AG08396 (cell line): ENCODE measurements around the gene XRCC5.
"Not testable (repeated sequence)": the region's sequence is repeated elsewhere in the genome, so short reads cannot be mapped to it uniquely, and the experiment has no call there.

Experiments
- DNase-seq: peaks from one replicate; pipeline ENCODE4 v3.0.0; 2012; ENCODE audit warnings: low spot score, mixed read lengths

XRCC5 gene

DNA sequence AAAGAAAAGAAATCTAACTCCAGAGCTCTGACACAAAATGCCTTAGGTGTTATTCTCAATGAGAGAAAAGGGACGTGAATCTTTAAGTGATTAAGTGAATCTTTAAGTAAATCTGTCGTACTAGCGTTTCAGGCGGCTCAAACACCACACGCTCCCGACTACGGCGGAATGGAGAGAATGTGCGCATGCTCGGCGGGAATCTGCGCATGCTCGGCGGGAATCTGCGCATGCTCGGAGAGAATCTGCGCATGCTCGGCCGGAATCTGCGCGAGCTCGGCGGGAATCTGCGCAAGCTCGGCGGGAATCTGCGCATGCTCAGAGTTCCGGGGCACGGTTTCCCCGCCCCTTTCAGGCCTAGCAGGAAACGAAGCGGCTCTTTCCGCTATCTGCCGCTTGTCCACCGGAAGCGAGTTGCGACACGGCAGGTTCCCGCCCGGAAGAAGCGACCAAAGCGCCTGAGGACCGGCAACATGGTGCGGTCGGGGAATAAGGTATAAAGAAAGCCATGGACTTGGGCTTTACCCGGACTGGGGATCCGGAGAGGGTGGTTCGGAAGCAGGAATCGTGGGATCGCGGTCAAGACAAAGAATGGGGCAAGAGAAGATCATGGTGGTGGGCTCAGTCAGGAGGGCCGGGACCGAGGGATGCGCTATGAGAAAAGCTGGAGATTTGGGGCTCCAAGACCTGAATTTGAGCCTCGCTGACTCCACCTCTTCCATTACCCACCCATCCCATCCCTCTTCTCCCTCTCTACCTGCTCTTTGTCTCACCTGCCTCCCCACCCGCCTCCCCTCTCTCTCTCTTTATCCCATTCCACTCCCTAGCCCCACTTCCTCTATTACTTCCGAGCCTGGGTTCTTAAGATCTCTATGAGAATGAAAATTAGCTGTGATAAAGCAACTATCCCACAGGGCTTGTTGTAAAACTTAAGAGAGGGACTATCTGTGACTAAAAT lies at the start of gene XRCC5:
TSS of gene XRCC5 (plus strand) at position 382 of the 955 bp plus-strand sequence. CDS start at position 471, 89 bp downstream.
- DNase-seq = peak; percentile 94

DNA sequence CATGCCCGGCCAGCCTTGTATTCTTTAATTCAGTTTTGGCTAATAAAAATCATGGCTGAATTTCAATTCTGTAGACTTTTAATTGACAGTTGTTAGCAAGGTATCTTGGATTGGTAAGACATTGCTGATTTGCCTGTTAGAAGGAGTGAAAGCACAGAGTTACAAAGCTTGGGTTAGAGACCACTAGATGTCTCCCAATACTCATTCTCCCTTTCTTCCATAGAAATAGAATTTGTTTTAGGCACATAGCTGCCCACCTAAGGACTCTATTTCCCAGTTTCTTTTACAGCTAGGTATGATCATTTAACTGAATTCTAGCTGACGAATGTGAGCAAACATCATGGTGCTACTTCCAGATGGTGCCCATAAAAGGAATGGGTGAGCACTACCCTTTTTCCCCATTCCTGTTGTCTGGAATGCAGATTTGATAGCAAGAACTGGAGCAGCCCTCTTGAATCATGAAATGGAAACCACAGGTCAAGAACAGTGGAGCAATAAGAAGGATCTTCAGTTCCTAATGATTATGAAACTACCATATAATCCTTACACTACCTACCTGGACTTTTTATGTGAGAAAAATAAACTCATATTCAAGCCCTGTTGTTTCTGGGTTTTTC lies 45.0 kb upstream of the XRCC5 start:
- DNase-seq = no peak

DNA sequence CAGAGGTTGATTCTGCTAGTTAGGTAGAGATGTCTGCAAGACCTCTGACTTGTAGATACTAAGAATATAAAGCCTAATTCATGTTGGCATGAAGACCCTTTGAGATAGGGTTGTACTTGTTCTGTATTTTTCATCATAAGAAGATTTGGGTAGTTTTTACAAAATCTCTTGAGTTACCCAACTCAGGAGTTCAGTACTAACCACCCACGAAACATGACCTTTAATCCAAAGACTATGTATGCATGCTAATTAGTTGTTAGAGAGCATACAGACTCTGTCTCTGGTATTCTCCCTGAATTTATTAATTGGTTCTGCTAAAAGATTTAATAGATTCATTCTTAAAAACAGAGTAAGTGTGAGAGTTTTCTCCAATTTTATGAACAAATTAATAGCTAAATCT lies 44.5 kb upstream of the XRCC5 start:
- DNase-seq = no peak

DNA sequence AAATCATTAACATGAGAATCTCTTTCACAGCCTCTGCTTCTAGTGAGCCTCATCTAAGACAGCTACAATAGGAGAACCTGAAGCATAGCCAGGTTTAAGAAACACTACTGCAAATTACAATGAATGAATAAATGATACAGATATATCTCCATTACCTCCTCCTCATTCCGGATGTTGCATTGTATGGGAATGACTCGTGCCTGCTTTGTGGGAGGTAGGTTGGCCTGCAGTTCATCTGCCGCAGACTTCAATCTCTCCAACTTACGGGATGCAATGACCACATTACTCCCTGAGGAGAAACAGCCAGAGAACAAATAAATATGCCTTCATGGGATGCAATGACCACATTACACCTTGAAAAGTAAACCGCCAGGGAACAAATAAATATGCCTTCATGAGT lies 42.9 kb upstream of the XRCC5 start:
- DNase-seq = peak; percentile 22

DNA sequence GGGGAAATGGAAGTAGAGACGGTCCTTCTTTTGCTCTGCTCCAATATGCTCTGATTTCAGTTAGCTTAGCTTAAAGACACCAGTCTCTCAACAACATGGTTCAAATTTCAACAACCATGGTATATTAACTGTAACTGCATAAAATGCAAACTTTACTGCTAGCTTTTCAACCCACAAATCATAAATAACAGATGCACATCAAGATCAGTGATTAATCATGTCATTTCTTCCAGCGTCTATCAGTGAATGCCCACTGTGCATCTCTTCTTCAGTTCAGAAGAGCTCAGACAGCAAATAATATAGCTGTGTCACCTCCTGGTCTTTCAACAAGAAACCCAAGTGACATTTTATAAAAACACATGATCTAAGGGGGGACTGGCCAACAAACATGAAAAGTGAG lies 40.1 kb upstream of the XRCC5 start:
- DNase-seq = no peak

DNA sequence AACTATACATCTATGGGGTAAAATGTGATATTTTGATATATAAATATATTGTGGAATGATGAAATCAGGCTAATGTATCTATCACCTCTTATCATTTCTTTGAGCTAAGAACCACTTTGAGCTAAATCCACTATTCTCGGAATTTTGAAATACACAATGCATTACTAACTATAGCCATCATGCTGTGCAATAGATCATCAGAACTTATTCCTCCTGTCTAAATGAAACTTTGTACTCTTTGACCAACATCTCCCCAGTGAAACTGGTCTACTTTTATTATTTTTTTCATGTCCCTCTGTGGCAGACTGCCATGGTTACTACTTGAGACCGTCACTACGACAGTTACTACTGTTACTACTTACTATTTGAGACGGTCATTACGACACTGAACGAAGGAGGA lies 39.0 kb upstream of the XRCC5 start:
- DNase-seq = no peak

DNA sequence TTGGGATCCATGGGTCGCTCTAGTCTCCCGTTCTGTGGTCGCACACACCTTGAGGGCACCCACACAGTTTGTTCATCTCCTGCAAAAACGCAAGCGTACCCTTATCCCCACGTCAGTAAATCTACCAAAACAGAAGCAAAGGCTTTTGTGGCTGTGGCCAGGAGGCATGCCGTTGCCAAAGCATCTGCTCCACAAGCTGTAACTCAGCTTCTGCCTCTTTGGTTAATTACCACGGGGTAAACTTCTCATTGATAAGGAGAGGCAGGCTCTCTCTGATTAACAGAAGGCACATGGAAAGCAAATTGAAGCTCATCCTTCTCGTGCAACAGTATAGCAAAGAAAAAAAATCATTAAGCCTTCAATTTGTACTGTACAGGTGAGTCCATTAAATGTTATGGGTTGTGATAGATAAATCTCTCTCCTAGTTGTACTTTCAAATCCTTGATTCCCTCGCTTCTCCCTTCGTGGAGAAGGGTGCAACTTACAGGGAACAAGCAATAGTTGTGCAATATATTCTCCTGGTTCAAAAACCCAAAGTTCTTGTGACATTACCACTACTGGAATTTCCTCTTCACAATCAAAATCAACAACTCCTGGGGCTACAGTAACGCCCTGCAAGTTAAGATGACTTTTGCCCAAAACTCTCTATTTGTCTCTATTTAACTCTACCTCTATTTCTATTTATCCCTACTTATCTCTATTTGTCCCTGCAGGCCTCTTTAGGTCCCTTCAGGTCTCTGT lies 37.9 kb upstream of the XRCC5 start:
- no peak for DNase-seq

DNA sequence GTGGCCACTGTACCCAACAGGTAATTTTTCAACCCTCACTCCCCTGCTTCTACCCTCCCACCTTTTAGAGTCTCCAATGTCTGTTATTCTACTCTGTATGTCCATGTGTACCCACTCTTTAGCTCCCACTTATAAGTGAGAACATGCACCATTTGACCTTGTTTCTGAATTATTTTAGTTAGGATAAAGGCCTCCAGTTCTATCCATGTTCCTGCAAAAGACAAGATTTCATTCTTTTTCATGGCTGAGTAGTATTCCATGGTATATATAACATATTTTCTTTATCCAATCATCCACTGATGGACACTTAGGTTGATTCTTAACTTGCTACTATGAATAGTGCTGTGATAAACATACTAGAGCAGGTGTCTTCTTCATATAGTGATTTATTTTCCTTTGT lies 36.7 kb upstream of the XRCC5 start:
- no peak for DNase-seq

DNA sequence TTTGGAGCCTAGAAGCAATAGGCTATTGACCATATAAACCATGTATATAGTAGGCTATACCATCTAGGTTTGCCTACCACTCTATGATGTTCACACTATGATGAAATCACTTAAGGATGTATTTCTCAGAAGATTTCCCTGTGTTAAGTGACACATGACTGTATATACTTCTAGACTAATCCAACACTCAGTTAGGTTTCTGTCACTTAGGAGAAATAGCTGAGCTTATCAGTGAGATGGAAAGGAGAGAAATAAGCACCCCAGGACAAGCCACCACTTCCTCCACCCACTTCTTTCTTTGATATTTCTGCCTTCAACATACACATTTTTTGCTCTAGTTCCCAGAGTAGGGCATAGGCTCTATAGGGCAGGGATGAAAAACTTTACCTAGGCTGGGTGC lies 35.4 kb upstream of the XRCC5 start:
- DNase-seq = no peak

DNA sequence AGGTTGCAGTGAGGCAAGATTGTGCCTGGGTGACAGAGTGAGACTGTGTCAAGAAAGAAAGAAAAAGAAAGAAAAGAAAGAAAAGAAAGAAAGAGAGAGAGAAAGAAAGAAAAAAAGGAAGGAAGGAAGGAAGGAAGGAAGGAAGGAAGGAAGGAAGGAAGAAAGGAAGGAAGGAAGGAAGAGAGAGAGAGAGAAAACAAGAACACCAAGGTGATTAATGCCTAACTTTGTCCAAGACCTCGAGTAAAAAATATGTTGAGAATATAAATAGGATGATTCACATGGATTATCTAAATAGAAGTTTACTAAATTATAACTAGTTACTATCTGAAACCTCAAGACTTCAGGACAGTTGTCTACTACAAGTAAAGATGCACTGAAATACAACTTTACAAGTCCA lies 34.8 kb upstream of the XRCC5 start:
- no peak for DNase-seq

DNA sequence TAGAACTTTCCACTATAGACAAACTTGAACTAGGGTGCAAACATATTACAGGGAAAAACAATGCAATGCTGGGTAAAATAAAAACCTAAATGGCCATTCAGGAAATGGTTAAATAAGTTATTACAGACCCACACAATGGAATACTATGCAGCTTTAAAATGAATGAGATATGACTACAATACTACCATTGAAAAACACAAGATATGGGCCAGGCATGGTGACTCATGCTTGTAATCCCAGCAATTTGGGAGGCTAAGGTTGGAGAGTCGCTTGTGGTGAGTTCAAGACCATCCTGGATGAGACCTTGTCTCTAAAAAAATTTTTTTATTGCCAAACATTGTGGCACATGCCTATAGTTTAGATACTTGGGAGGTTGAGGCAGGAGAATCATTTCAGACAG lies 34.4 kb upstream of the XRCC5 start:
- DNase-seq = no peak

DNA sequence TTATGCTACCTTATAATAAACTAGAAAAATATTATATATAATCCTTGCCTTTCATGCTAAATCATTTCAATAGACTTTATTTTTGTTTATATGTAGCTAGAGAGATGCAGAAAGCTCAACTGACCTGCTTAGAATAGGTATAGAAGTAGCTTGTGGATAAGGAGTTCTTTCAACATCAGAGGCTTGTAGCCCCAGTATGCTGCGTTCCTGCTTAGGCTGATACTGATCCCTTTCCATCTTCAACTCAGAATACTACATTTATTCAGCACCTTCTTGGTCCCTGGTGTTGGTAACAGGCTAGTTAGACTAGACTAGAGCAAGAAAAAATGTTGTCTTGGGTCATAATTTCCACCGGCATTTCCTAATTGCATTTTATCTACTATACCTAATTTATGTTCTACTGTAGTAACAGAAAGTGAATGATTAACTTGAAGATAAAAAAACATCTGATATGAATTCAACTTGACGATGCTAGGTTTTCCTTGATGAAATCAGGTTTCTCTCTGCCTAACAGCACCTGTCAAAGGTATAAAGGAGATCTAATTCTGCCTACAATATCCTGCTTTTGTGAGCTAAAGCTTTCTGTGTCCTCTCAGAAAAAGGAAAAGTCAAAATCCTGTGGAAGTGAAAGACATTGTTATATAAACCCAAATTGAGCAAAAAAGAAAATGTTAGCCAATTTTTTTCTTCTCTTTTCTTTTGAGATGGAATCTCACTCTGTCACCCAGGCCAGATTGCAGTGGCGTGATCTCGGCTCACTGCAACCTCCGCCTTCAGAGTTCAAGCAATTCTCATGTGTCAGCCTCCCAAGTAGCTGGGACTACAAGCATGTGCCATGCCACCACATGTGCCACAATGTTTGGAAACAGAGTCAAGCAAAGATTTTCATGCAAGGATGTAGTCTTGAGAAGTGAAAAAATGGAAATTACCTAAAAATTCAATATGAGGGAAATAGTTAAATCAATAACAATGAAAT lies 33.4 kb upstream of the XRCC5 start:
- no peak for DNase-seq

DNA sequence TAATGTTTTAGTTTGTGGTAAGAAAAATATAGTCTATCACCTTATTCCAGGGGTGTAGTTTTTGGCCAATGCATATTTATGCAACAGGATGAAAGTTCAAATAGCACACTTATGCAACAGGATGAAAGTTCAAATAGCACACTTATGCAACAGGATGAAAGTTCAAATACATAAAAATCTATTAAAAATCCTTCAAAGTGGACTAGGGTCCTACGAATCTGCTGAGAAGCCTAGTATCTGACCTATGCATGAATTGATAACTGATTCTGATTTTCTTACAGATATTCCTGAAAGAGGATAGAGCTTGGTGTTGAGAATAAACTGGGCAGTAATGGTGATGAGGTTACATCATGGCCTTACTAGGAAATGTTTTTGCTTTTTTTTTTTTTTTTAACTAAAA lies 30.4 kb upstream of the XRCC5 start:
- DNase-seq = no peak

DNA sequence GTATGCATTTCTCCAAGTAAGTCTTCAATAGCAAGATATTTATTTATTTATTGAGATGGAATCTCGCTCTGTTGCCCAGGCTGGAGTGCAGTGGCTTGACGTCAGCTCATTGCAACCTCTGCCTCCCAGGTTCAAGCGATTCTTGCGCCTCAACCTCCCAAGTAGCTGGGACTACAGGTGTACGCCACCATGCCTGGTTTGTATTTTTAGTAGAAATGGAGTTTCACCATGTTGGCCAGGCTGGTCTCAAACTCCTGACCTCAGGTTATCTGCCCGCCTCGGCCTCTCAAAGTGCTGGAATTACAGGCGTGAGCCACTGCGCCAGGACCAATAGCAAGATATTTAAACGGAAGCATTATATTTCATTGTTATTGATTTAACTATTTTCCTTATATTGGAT lies 29.1 kb upstream of the XRCC5 start:
- DNase-seq = not testable (repeated sequence)

DNA sequence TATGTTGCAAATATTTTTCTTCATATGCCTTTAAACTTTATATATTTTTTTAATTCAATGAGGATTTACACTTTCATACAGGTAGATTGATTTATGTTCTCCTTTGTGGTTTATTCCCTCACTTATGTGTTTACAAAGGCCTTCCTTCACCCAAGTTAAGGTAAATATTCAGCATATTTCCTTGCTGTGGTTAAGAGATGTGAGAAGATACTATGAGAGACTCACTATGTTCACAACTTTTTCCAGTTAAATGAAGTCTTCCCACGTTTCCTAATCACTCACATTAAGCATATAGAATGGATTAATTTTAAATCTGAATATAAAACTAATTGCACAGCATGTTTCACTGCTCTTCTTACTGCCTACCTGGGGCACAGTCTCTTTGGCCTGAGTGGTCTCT lies 28.1 kb upstream of the XRCC5 start:
- no peak for DNase-seq

DNA sequence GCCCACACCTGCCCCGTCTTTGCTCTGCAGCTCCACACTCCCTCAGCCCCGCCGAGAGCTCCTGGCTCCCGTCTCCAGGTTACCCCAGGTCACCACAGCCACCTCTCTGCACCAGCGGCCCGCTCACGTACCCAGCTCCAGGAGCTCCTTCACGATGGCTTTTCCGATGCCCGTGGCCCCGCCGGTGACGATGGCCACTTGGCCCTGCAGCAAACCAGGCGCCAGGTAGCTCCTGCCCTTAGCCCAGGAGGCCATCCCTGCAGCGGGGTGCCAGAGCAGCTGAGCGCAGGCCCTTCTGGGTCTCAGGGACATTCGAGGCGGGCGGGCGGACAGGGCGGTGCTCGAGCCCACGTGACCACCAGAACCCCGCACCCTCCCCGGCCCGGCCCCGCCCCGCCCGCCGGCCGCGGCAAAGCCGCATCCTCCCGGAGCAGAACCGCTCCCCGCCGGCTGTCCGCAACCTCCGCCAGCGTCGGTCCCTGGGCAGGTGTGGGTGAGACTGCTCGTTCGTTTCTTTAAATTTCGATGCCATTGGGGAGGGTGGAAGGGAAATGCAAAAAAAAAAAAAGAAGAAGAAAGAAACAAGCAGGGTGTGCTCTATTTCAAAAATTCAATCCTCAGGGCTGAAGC lies 27.5 kb upstream of the XRCC5 start, which contains the start of the genes PECR and TMEM169:
TSS of gene PECR (minus strand) at position 323 of the 630 bp plus-strand sequence. CDS start at position 255, 68 bp downstream.
TSS of gene TMEM169 (plus strand) at position 433 of the 630 bp plus-strand sequence. CDS start 14,045 bp downstream, outside the sequence.
- peak; percentile 94 for DNase-seq

DNA sequence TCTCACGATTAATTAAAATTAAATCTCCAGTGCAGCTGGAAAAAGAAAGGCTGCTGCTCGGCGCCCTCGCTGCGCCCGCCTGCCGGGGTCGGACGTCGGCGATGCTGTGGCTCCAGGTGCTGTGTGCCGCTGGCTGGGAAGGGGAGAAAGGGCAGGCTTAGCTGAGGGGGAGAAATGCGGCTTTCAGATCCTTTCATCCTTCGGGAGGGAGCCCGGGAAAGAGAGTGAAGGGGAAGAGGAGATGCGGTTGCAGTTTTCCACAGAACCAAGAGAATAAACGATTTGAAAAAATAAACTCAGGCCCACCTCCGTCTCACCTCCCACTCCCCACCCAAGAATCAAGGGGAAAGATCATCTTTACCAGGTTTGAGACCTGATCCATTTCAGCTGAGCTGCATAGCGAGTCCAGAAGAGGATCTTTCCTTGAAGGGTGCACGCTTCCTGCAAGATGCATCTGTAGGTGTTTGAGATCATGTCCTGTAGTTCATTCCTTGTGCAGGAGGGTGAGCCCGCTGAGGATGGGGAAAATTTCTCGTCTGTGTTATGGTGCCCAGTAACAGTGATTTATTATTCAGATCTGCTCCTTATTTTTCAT lies 26.9 kb upstream of the XRCC5 start:
- peak; percentile 26 for DNase-seq

DNA sequence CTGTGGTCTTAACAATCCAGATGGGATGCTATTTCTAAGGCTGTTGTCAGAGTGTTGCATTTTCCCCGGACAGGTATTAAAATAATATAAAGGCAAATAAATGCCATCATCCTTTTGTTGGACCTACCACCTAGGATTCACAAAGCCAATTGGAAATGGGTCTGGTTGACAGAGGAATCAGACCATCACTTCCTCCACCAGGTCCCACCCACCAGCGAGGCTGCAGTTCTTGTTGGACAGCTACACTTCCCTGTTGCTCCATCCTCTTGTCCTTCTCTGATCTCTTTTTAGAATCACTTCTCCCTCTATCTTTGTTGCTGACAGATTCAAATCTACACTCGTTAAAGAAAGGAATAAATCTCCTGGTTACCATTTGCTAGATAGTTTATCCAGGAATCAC lies 26.3 kb upstream of the XRCC5 start:
- DNase-seq = no peak

DNA sequence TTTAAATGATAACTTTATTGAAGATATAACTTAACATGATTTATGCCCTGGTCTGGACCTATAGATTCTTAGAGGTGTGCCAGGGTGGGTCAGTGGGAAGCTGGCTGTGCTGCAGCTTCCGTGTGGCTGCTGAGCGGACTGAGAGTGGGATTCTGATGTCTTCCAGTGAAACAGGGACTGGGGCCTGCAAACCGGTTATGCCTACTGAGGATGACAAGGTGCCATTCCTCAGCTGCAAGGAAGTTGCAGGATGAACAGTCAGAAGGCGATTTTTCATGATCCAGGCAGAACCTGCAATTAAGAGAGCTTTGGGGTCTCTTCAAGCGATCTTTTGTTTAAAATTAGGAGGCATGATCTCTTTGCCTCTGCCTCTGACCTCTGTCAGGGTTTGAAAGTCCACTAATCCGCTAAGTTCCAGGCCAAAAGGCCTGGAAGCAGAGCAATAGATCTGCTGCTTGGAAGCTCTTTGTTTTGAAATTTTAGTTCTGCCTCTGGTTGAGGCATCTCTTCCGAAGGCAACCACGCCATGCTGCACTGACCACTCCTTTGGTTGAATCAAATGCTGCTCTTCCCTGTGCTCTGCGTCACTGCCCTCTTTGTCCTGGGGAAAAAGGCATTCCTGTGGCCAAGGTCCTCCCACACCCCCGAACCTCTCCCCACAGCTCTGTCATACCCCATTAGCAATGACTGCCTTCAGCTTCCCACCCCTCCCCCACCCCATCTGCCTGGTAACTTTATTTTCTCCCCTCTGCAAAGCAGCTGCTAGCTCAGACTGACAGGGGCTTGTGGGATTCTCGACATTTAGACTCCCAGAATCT lies 25.5 kb upstream of the XRCC5 start:
- peak; percentile 18 for DNase-seq
